GM10266 (cell line): ENCODE measurements around the gene PRR33.

ENCODE experiments used
- DNase-seq: peaks from one replicate; pipeline ENCODE4 v3.0.0; 2012; ENCODE audit errors: extremely low spot score
- CTCF ChIP-seq: IDR thresholded peaks from 2 replicates; pipeline ENCODE4 v1.5.1; 2012; ENCODE audit warnings: mild to moderate bottlenecking, low read depth; ENCODE audit not compliant: control insufficient read depth, insufficient read depth; ENCODE audit errors: missing control alignments

The PRR33 gene

GRCh38 chr11:1863352-1864216 lies 28.1 kb downstream of the PRR33 start:
- no peak for TF ChIP-seq CTCF
- DNase-seq, result no peak

- no peak for DNase-seq
- no peak for TF ChIP-seq CTCF
Observed at GRCh38 chr11:1862588-1863351, 28.9 kb downstream of the PRR33 start.

- no peak for DNase-seq
- TF ChIP-seq CTCF, result no peak
Observed at GRCh38 chr11:1861435-1862411, 30.0 kb downstream of the PRR33 start.

DNA sequence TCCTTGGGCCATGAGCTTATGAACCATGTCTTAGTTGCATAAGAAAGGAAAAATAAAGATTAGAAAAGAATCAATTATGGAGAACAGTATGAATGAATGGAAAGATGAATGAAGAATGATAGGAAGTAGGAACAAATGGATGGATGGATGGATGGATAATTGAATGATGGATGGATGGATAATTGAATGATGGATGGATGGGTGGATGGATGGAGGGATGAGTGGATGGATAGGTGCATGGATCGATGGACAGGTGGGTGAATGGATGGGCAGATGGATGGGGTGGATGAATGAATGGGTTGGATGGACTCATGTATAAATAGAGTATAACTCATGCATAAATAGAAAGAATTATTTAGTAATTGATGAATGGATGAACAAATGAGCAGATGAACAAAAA lies 31.6 kb downstream of the PRR33 start:
- no peak for TF ChIP-seq CTCF
- no peak for DNase-seq

DNA sequence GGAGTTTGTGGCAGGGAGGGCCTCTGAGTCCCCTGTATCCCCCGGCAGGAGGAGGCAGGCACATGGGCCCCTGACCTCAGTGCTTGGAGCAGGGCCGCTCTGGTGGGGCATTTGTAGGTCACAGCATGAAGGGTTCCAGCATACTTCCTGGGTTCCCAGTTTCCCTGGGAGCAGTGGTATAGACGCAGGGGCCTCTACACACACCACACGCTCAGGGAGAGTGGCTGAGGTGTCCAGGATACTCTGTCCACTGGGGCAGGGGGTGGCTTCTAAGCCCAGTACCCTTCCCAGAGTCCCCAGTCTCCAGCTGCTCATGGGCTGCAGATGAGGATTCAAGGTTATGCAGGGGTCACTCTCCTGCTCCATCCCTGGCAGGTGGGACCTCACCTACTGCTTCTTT lies 32.7 kb downstream of the PRR33 start:
- no peak for TF ChIP-seq CTCF
- no peak for DNase-seq

DNA sequence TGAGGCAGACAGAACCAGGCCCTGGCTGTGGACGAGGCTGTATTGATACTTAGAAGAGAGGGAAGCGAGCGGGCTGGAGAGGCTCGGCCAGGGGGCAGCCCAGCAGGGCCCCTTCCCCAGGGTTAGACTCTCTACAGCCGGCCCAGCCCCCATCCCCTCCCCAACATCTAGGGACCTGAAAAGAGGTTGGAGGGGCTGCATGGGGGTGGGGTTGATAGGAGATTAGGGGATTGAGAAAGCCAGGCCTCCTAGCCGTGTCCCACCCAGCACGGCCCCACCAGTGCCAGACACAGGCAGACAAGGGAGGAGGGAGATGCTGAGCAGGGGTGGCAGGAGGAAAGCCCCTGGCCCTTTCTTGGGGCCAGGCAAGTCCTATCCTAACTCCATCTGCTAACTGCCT lies 33.1 kb downstream of the PRR33 start:
- no peak for TF ChIP-seq CTCF
- DNase-seq, result no peak
